KG1 (cell line): ENCODE data around the gene LMNTD1.
"Not testable (repeated sequence)": the region's sequence is repeated elsewhere in the genome, so short reads cannot be mapped to it uniquely, and the experiment has no call there.

ENCODE experiments used
- DNase-seq: peaks from one replicate; lab custom pipeline; 2025; lab: John Stamatoyannopoulos, UW

LMNTD1 gene

GRCh38 chr12:25491396-25492325 lies 61.4 kb downstream of the LMNTD1 start:
- DNase-seq: no peak

- not testable (repeated sequence) for DNase-seq
Observed at GRCh38 chr12:25488956-25489870, 63.9 kb downstream of the LMNTD1 start.

GRCh38 chr12:25482625-25483024 lies 70.5 kb downstream of the LMNTD1 start:
- no peak for DNase-seq

- no peak for DNase-seq
Observed at GRCh38 chr12:25480145-25480544, 72.9 kb downstream of the LMNTD1 start.

- no peak for DNase-seq
Observed at GRCh38 chr12:25477217-25477616, 75.9 kb downstream of the LMNTD1 start.

GRCh38 chr12:25472453-25472852 lies 80.6 kb downstream of the LMNTD1 start:
- no peak for DNase-seq

- DNase-seq: no peak
Observed at GRCh38 chr12:25469861-25470260, 83.2 kb downstream of the LMNTD1 start.

- DNase-seq: no peak
Observed at GRCh38 chr12:25469368-25469767, 83.7 kb downstream of the LMNTD1 start.

GRCh38 chr12:25463521-25463920 lies 89.6 kb downstream of the LMNTD1 start:
- DNase-seq: no peak

GRCh38 chr12:25463005-25463404 lies 90.1 kb downstream of the LMNTD1 start:
- no peak for DNase-seq

GRCh38 chr12:25459541-25459951 lies 93.5 kb downstream of the LMNTD1 start:
- DNase-seq: no peak

- no peak for DNase-seq
Observed at GRCh38 chr12:25458047-25458552, 95.0 kb downstream of the LMNTD1 start.

GRCh38 chr12:25456474-25456873 lies 96.6 kb downstream of the LMNTD1 start:
- no peak for DNase-seq

GRCh38 chr12:25455696-25456095 lies 97.4 kb downstream of the LMNTD1 start:
- DNase-seq: no peak

GRCh38 chr12:25449007-25449406 lies 104.1 kb downstream of the LMNTD1 start:
- no peak for DNase-seq

GRCh38 chr12:25447046-25447445 lies 106.0 kb downstream of the LMNTD1 start:
- no peak for DNase-seq

GRCh38 chr12:25438638-25439037 lies 114.4 kb downstream of the LMNTD1 start:
- DNase-seq: no peak

- DNase-seq: peak; percentile 17
Observed at GRCh38 chr12:25436206-25437030, 116.7 kb downstream of the LMNTD1 start.

- no peak for DNase-seq
Observed at GRCh38 chr12:25435431-25435830, 117.7 kb downstream of the LMNTD1 start.

GRCh38 chr12:25434515-25434914 lies 118.6 kb downstream of the LMNTD1 start:
- DNase-seq: no peak

GRCh38 chr12:25433581-25434325 lies 119.3 kb downstream of the LMNTD1 start:
- no peak for DNase-seq
